OCI-LY1 (cell line): ENCODE measurements around the gene DHRS9.

Experiments
- H2AFZ ChIP-seq: fragments of 200-600 bp; sonication (generic), shearing (Covaris generic); 2 replicates; pipeline ENCODE4 v1.6.0; 2014; ENCODE audit warnings: antibody characterized with exemption, mild to moderate bottlenecking, low read length
- H3F3A ChIP-seq: fragments of 200-600 bp; sonication (generic), shearing (Covaris generic); 2 replicates; pipeline ENCODE4 v1.6.0; 2014; ENCODE audit warnings: mild to moderate bottlenecking, antibody characterized with exemption, low read length, moderate library complexity; ENCODE audit not compliant: insufficient read depth
- H3K27ac ChIP-seq: fragments of 200-600 bp; sonication (generic); 2 replicates; pipeline ENCODE4 v1.5.1; 2014; ENCODE audit warnings: low read length, mixed run types, mild to moderate bottlenecking, low read depth; ENCODE audit not compliant: poor library complexity, severe bottlenecking
- H3K27me3 ChIP-seq: fragments of 200-600 bp; sonication (generic); 2 replicates; pipeline ENCODE4 v1.6.0; 2014; ENCODE audit warnings: antibody characterized with exemption, mild to moderate bottlenecking, low read length, moderate library complexity; ENCODE audit not compliant: insufficient read depth
- H3K36me3 ChIP-seq: fragments of 200-600 bp; sonication (generic); 2 replicates; pipeline ENCODE4 v1.6.1; 2014; ENCODE audit warnings: mild to moderate bottlenecking, antibody characterized with exemption, low read length, moderate library complexity, mixed read lengths; ENCODE audit not compliant: insufficient read depth
- H3K4me1 ChIP-seq: fragments of 200-600 bp; sonication (generic); 2 replicates; pipeline ENCODE4 v1.5.1; 2014; ENCODE audit warnings: mild to moderate bottlenecking, low read length, moderate library complexity; ENCODE audit not compliant: insufficient read depth, severe bottlenecking
- H3K4me2 ChIP-seq: fragments of 200-600 bp; sonication (generic), shearing (Covaris generic); 2 replicates; pipeline ENCODE4 v1.6.1; 2014; ENCODE audit warnings: low read length
- H3K4me3 ChIP-seq: fragments of 200-600 bp; sonication (generic); 2 replicates; pipeline ENCODE4 v1.5.1; 2014; ENCODE audit warnings: low read length, low read depth, mild to moderate bottlenecking, mixed read lengths; ENCODE audit not compliant: poor library complexity, severe bottlenecking
- H3K79me2 ChIP-seq: fragments of 200-600 bp; shearing (Covaris generic); 2 replicates; pipeline ENCODE4 v1.6.1; 2016; ENCODE audit warnings: mixed run types, low read length, mixed read lengths; ENCODE audit not compliant: insufficient read depth
- H3K9ac ChIP-seq: fragments of 200-600 bp; sonication (generic), shearing (Covaris generic); 2 replicates; pipeline ENCODE4 v1.6.1; 2014; ENCODE audit warnings: mild to moderate bottlenecking, low read length, mixed read lengths
- H3K9me2 ChIP-seq: fragments of 200-600 bp; sonication (generic), shearing (Covaris generic); 2 replicates; pipeline ENCODE4 v1.6.1; 2014; ENCODE audit warnings: low read depth, mild to moderate bottlenecking, low read length, mixed read lengths
- H3K9me3 ChIP-seq: fragments of 200-600 bp; shearing (Covaris generic); 2 replicates; pipeline ENCODE4 v1.6.1; 2014; ENCODE audit warnings: low read length, mixed read lengths
- H4K20me1 ChIP-seq: fragments of 200-600 bp; sonication (generic), shearing (Covaris generic); 2 replicates; pipeline ENCODE4 v1.6.0; 2016; ENCODE audit warnings: mild to moderate bottlenecking, low read length; ENCODE audit not compliant: insufficient read depth
- EZH2 ChIP-seq: fragments of 200-600 bp; sonication (generic), shearing (Covaris generic); IDR thresholded peaks from 2 replicates; pipeline ENCODE4 v1.8.0; 2017; ENCODE audit warnings: borderline replicate concordance, mixed run types, mild to moderate bottlenecking, antibody characterized with exemption, low read length, moderate library complexity, mixed read lengths
- TF ChIP-seq, protein P1 (sequence below): fragments of 200-600 bp; sonication (generic), shearing (Covaris generic); IDR thresholded peaks from 2 replicates; pipeline ENCODE4 v1.5.1; 2017; ENCODE audit warnings: mild to moderate bottlenecking, antibody characterized with exemption, low read length, moderate library complexity, mixed read lengths

The DHRS9 gene

DNA sequence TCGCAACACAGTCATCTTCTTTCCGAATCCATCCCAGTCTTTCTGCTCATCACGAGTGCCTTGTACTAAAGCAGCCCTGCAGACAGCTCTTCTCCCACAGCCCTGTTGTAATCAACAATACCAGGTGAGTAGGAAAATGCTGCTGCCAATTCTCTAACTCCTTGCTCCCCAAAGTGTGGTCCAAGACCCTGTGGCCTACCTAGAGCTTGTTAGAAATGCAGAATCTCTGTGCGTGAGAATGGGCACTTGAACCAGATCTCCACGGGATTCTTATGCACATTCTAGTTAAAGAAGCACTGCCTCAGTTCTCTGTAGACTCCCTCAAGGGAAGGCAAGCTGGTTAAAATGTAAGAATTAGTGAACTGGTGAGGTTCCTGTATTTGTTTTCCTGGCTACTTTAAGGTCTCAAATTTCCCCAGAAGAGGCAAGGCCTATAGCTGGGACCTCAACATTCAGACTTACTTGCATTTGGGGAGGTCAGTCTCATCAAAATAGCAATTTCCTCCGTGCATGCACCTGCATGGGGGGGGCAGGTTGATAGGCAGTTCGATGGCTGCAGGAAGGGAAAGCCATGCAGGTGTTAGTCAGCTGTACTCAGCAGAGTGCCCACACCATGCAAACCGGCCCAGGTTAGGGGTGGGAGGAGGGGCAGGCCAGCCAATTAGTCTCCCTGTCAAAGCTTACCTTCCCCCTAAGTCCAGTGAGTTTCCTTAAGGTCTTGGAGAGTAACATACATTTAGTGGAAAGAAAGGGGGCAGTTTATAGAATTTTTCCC is 70.8 kb downstream of the DHRS9 start:
- H4K20me1 ChIP-seq = no peaks in the 10 kb centered on the region
- H3K4me3 ChIP-seq = no peak overlapping the region
- no peaks in the 10 kb centered on the region for H3K9me2 ChIP-seq
- H3K9ac ChIP-seq = no peak overlapping the region
- H2AFZ ChIP-seq = no peak overlapping the region
- H3K9me3 ChIP-seq = no peaks in the 10 kb centered on the region
- no peaks in the 10 kb centered on the region for H3K4me1 ChIP-seq
- no peaks in the 10 kb centered on the region for H3F3A ChIP-seq
- no peaks in the 10 kb centered on the region for H3K79me2 ChIP-seq
- TF ChIP-seq, protein P1, sequence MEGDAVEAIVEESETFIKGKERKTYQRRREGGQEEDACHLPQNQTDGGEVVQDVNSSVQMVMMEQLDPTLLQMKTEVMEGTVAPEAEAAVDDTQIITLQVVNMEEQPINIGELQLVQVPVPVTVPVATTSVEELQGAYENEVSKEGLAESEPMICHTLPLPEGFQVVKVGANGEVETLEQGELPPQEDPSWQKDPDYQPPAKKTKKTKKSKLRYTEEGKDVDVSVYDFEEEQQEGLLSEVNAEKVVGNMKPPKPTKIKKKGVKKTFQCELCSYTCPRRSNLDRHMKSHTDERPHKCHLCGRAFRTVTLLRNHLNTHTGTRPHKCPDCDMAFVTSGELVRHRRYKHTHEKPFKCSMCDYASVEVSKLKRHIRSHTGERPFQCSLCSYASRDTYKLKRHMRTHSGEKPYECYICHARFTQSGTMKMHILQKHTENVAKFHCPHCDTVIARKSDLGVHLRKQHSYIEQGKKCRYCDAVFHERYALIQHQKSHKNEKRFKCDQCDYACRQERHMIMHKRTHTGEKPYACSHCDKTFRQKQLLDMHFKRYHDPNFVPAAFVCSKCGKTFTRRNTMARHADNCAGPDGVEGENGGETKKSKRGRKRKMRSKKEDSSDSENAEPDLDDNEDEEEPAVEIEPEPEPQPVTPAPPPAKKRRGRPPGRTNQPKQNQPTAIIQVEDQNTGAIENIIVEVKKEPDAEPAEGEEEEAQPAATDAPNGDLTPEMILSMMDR = no peak
- no peak for TF ChIP-seq EZH2
- peaks cover 4% of the 10 kb centered on the region; the same call in 1 of the 2 replicates for H3K27me3 ChIP-seq
- no peak overlapping the region for H3K4me2 ChIP-seq
- no peaks in the 10 kb centered on the region for H3K36me3 ChIP-seq
- no peak overlapping the region for H3K27ac ChIP-seq

DNA sequence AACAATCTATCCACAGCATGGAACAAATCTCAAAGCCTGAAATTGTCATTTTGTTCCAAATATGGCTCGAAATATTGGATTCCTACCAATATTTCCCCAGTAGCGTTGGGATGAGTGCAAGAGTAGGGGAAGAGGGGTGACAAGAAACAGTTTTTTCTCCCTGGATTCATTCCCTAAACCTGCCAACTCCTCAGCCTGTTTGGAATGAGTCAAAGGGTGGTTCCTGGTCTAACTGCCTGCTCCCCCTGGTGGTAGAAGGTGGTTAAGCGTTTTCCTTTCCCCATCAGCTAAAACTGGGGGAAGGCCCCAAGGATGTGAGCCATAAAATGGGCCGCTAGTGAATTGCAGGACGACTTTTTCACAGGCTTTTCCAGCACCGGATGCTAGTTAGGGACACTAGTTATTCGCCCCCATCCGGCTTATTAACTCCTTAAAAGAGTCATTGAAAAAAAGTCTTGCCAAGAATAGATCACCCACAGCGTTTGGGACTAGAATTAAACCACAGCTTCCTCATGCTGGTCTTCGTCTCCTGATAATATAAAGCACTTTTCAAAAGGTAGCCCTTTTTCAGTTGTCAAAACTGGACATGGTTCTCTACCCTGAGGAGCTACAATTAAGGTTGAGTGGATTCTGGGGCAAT is 72.5 kb downstream of the DHRS9 start:
- H3K9me2 ChIP-seq = no peaks in the 10 kb centered on the region
- H3K79me2 ChIP-seq = no peaks in the 10 kb centered on the region
- H2AFZ ChIP-seq = no peak overlapping the region
- no peaks in the 10 kb centered on the region for H3K9me3 ChIP-seq
- no peak overlapping the region for H3K27ac ChIP-seq
- no peaks in the 10 kb centered on the region for H3K4me1 ChIP-seq
- no peak for TF ChIP-seq EZH2
- TF ChIP-seq, protein P1 = peak; percentile 80
- no peak overlapping the region for H3K4me2 ChIP-seq
- no peak overlapping the region for H3K9ac ChIP-seq
- no peaks in the 10 kb centered on the region for H3K36me3 ChIP-seq
- H4K20me1 ChIP-seq = no peaks in the 10 kb centered on the region
- no peaks in the 10 kb centered on the region for H3F3A ChIP-seq
- H3K4me3 ChIP-seq = no peak overlapping the region
- H3K27me3 ChIP-seq = peaks cover 4% of the 10 kb centered on the region; the same call in 1 of the 2 replicates

DNA sequence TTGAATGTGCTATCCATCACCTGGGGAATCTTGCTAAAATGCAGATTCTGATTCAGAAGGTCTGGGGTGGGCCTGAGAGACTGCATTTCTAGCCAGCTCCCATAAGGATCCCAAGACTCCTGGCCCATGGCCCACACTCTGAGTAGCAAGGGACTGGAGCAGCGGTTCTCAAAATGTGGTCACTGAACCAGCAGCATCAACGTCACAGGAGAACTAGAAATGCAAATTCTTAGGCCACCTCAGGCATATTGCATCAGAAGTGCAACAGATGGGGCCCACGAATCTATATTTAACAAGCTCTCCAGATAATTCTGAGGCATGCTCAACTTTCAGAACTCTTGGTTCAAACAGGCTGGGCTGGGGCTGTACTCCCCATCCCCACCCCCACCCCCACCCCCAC is 74.6 kb downstream of the DHRS9 start:
- Histone ChIP-seq H3K9ac (no peak overlapping the region), H3K4me2 (no peak overlapping the region), H3K36me3 (no peaks in the 10 kb centered on the region), H3K27me3 (peaks cover 4% of the 10 kb centered on the region; the same call in 1 of the 2 replicates), H3K27ac (no peak overlapping the region), H2AFZ (no peak overlapping the region), H3K79me2 (no peaks in the 10 kb centered on the region), H3K9me3 (no peaks in the 10 kb centered on the region), H3K4me3 (no peak overlapping the region), H3F3A (no peaks in the 10 kb centered on the region), H4K20me1 (no peaks in the 10 kb centered on the region), H3K4me1 (no peaks in the 10 kb centered on the region), H3K9me2 (no peaks in the 10 kb centered on the region)
- TF ChIP-seq, protein P1 = no peak
- no peak for TF ChIP-seq EZH2
